ENCODE data around the gene SLIT3. TPM values are rescaled to one million over a fixed set of nuclear protein-coding genes. Genes with fewer than 3 reads are reported as not detected.

SLIT3 gene
- total RNA-seq, 4 donors from 2014 or later: 41.1 to 86.6 (median 62.7) TPM

GRCh38 chr5:168951356-168951755 lies 349.6 kb downstream of the SLIT3 start:
- Histone ChIP-seq H3K4me3 (no peak overlapping the region), H3K27ac (replicated peaks in 1 of 4) (peak overlapping the region in 1 of 4 donors; percentile 14), H3K27me3 (no peaks in the 10 kb centered on the region), H3K36me3 (no peaks in the 10 kb centered on the region), H3K4me1 (peaks cover 0 to 23% (median 11%) of the 10 kb centered on the region in 4 donors), H3K9me3 (no peaks in the 10 kb centered on the region)
- 67% methylated on average over 1 of the region's 1 CpG for WGBS
- TF ChIP-seq POLR2A (IDR thresholded peaks at IDR 0.05; ENCODE audit: low read depth) (no peak), EP300 (IDR thresholded peaks at IDR 0.05) (no peak), POLR2AphosphoS5 (IDR thresholded peaks at IDR 0.05) (peak in 1 of 2 donors; percentile 40), CTCF (IDR thresholded peaks at IDR 0.05) (no peak)
- no peak for DNase-seq (ENCODE audit: extremely low spot score)
- intact Hi-C loops (cut with DNase I): no loop called here

- 95% methylated on average over 7 of the region's 7 CpGs for WGBS
- H3K4me1 ChIP-seq: peaks cover 0 to 23% (median 11%) of the 10 kb centered on the region in 4 donors
- TF ChIP-seq POLR2AphosphoS5 (IDR thresholded peaks at IDR 0.05) (no peak), CTCF (IDR thresholded peaks at IDR 0.05) (no peak)
- no peaks in the 10 kb centered on the region for H3K27me3 ChIP-seq
- no peak for DNase-seq (ENCODE audit: extremely low spot score)
- no peak overlapping the region for H3K4me3 ChIP-seq
- H3K27ac ChIP-seq (replicated peaks in 1 of 4): no peak overlapping the region
- H3K36me3 ChIP-seq: no peaks in the 10 kb centered on the region
- no peaks in the 10 kb centered on the region for H3K9me3 ChIP-seq
- intact Hi-C loops (cut with DNase I): no loop called here
These were observed 350.5 kb downstream of the SLIT3 start for GRCh38 chr5:168950241-168950951.

GRCh38 chr5:168948746-168949145 lies 352.2 kb downstream of the SLIT3 start:
- Histone ChIP-seq H3K4me3 (no peak overlapping the region), H3K9me3 (no peaks in the 10 kb centered on the region), H3K4me1 (peaks cover 0 to 23% (median 11%) of the 10 kb centered on the region in 4 donors), H3K36me3 (no peaks in the 10 kb centered on the region), H3K27me3 (no peaks in the 10 kb centered on the region), H3K27ac (replicated peaks in 1 of 4) (no peak overlapping the region)
- no peak for DNase-seq (ENCODE audit: extremely low spot score)
- TF ChIP-seq POLR2AphosphoS5 (IDR thresholded peaks at IDR 0.05) (no peak), POLR2A (IDR thresholded peaks at IDR 0.05; ENCODE audit: low read depth) (no peak), CTCF (IDR thresholded peaks at IDR 0.05) (no peak), EP300 (IDR thresholded peaks at IDR 0.05) (no peak)
- intact Hi-C loops (cut with DNase I): no loop called here
- WGBS: 96% methylated on average over 2 of the region's 3 CpGs

GRCh38 chr5:168947212-168947868 lies 353.6 kb downstream of the SLIT3 start:
- Histone ChIP-seq H3K4me3 (no peak overlapping the region), H3K36me3 (no peaks in the 10 kb centered on the region), H3K9me3 (no peaks in the 10 kb centered on the region), H3K27me3 (no peaks in the 10 kb centered on the region), H3K4me1 (peaks cover 0 to 21% (median 9%) of the 10 kb centered on the region in 4 donors), H3K27ac (replicated peaks in 1 of 4) (no peak overlapping the region)
- intact Hi-C loops (cut with DNase I): no loop called here
- no peak for DNase-seq (ENCODE audit: extremely low spot score)
- TF ChIP-seq CTCF (IDR thresholded peaks at IDR 0.05) (peak; percentile 45 to 68 (median 47)), POLR2AphosphoS5 (IDR thresholded peaks at IDR 0.05) (no peak), POLR2A (IDR thresholded peaks at IDR 0.05; ENCODE audit: low read depth) (no peak), EP300 (IDR thresholded peaks at IDR 0.05) (no peak)
- WGBS: 66% methylated on average over 5 of the region's 5 CpGs

All from esophagus muscularis mucosa (tissue), 4 donors.